ENCODE data around the gene AFAP1L1.

- no peak for TF ChIP-seq POLR2A (IDR thresholded peaks at IDR 0.05)
- no peak for TF ChIP-seq CTCF (IDR thresholded peaks at IDR 0.05)
- no peak for TF ChIP-seq POLR2AphosphoS5 (IDR thresholded peaks at IDR 0.05)
These were observed 13.5 kb downstream of the AFAP1L1 start for GRCh38 chr5:149285153-149285552.
